Retina (tissue), 1 donor: ENCODE measurements around the gene SLC16A14.
"Not testable (repeated sequence)": the region's sequence is repeated elsewhere in the genome, so short reads cannot be mapped to it uniquely, and the experiment has no call there.

Experiments used
- DNase-seq: peaks from one replicate; pipeline ENCODE4 v3.0.0-alpha.2; 2016

SLC16A14 gene, protein sequence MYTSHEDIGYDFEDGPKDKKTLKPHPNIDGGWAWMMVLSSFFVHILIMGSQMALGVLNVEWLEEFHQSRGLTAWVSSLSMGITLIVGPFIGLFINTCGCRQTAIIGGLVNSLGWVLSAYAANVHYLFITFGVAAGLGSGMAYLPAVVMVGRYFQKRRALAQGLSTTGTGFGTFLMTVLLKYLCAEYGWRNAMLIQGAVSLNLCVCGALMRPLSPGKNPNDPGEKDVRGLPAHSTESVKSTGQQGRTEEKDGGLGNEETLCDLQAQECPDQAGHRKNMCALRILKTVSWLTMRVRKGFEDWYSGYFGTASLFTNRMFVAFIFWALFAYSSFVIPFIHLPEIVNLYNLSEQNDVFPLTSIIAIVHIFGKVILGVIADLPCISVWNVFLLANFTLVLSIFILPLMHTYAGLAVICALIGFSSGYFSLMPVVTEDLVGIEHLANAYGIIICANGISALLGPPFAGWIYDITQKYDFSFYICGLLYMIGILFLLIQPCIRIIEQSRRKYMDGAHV

DNA sequence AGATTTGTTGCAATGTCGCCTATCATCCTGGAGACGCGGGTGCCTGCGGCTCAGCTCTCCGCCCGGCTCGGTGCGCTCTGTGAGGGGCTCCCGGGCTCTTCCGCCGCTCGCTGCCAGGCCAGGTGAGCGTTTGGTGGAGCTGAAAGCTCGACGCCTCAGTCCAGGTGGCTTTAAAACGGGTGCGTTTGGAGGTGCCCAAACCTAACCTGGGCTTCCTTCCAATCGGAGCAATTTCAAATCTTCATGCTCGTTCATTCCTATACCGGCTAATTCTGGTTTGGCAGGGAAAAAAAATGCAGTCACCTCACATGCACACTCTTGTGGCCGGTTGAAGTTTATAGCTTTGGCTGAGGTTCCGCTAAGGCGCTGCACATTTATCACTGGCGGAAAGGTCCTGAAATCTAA, at the start of gene SLC16A14:
TSS of gene SLC16A14 (minus strand) at position 274 of the 405 bp plus-strand sequence. CDS start 9,572 bp downstream, outside the sequence.
- no peak for DNase-seq

- DNase-seq = no peak
Observed at GRCh38 chr2:230106771-230107170, 38.0 kb upstream of the SLC16A14 start.

- DNase-seq = not testable (repeated sequence)
Observed at GRCh38 chr2:230101967-230102366, 33.2 kb upstream of the SLC16A14 start.

- no peak for DNase-seq
Observed at GRCh38 chr2:230097841-230098240, 29.1 kb upstream of the SLC16A14 start.

GRCh38 chr2:230097424-230097823, 28.7 kb upstream of the SLC16A14 start:
- DNase-seq = no peak

GRCh38 chr2:230090967-230091366, 22.2 kb upstream of the SLC16A14 start:
- no peak for DNase-seq

GRCh38 chr2:230085201-230085600, 16.5 kb upstream of the SLC16A14 start:
- no peak for DNase-seq

DNA sequence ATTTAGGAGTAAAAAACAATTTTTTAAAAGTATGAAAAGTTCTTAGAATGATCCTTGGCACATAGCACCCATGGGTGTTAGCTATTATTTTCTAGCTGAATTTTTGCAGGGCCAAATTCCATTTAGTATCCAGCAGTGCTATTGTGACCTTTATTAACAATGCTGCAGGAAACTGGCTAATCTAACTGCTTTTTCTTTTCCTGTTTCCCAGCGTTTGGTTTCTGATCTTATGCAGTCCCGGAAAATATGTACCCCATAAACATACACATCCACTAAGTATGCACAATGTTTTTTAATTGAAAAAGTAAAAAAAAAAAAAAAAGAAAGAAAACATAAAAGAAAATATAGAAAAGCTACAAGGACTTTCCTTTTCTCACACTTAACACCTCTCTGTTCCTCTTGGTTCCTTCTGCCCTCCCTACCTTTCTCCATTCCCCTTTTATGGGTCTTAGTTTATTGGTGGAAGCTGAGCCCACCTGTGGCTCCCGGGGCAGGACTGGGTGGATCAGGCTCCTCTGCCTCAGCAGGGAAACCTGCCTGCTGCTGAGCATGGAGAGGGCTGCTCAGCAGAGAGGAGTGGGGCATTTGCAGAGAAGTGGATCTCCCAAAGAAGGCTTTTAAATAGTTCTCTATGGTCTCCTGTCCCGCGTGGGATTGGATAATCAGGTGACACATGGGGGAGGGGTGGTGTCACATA, 9.3 kb upstream of the SLC16A14 start:
- no peak for DNase-seq

DNA sequence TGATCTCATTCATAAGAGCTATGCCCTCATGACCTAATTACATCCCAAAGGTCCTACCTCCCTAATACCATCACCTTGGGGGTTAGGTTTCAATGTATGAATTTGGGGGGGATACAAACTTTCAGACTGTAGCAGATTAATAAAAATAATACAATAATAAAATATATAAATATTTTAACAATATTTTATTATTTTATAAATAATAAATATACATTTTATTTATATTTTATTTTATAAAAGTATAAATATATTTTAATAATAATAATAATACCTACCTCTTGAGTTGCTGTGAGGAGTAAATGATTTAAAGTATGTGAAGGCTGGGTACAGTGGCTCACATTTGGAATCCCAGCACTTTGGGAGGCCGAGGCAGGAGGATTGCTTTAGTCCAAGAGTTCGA, 8.1 kb upstream of the SLC16A14 start:
- DNase-seq = no peak

- DNase-seq = no peak
Observed at GRCh38 chr2:230075988-230076631, 7.4 kb upstream of the SLC16A14 start.

- no peak for DNase-seq
Observed at GRCh38 chr2:230071421-230071820, 2.7 kb upstream of the SLC16A14 start.

GRCh38 chr2:230069402-230069801, 678 bp upstream of the SLC16A14 start:
- no peak for DNase-seq

- peak; percentile 94 for DNase-seq
Observed at GRCh38 chr2:230068016-230068650, 591 bp downstream of the SLC16A14 start.

- no peak for DNase-seq
Observed at GRCh38 chr2:230060672-230061293, 7.9 kb downstream of the SLC16A14 start.

DNA sequence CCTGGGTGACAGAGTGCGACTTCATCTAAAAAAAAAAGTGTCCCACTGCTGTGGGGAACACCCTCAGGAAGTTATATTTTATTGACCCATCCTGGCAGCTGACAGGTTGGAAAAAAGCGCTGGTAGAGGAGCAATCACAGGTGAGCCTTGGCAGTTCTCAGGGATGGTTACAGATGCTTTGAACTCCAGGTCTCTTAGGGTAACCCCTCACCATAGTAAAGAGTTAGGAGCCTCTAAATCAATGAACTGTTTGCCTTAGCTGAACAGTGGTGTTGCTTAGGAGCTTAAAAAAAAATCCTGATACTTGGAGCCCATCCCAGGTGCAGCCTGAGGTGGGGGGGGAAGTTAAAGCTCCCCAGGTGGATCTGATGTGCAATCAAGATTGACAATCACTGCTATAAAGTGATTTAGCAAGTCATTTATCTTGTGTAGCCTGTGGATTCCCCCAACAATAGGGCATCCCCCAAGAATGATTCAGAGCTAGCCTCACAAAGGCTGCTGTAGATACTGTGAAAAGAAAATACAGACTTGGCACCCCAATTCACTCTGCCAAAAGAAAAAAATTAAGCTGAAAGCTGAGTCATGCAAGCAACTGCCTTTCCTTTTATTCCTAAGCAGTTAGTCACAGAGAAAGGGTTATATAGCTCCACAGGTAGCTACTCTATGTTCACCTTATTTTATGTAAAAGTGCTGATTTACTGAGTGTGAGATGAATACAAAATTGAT, 14.8 kb downstream of the SLC16A14 start:
- DNase-seq = no peak

DNA sequence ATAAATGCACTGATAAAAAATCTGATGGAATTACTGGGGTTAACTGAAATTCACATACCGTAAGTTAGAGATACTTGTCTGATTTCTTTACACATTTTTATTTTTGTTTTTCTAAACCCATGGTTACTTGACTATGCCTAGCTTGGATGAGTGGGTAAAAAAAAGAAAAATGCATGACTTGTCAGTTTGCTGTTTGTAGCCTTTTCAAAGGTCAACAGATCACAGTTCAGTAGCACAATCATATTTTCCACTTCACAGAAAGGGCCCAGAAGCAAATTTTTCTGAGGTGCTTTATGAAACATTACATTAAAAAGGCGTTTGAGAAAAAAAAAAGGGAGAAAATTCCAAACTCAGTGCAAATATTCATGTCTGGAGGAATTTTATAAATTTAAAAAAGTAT, 16.4 kb downstream of the SLC16A14 start:
- DNase-seq = no peak

DNA sequence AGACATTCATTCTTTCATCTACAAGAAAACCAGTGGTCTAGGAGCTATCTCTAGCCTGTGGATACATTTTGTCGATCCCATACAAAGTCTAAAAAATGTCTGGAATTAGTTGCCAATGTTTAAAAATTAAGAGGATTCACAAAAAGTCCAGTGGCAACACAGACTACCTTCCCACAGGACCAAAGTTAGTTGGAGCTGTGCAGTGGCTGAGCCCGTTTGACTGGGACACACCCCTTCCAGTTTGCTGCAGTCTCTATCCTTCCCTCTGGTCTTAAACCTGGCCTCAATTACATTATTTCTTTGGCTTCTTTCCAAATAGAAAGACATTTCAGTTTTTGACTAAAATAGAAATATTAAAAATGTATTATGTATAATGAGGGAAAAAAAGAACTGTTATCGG, 18.6 kb downstream of the SLC16A14 start:
- DNase-seq = no peak

DNA sequence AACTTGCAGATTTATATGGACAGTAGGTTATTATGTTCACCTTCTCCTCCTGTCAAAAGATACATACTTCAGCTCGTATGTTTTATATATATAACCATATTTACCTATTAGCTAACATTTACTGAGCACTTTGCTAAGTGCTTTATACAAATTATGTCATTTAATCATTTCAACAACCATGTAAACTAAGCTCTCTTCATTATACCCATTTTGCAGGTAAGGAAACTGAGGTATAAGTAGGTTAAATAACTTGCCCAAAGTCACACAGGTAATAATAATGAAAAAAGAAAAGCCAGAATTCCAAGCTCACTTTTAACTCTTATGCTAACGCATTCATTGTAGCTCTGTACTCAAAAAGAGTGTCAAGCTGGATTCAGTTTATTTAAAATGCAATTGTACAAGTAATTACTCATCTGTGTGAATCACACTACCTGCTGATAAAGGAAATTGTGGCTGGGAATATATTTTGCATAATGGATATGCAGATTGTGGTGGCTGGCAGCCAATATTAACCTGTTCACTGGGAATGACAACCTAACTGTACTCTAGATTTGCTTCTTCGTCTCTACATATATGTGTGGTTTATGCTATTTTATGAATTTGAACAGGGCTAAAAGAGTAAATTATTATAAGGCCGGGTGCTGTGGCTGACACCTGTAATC, 20.6 kb downstream of the SLC16A14 start:
- no peak for DNase-seq

DNA sequence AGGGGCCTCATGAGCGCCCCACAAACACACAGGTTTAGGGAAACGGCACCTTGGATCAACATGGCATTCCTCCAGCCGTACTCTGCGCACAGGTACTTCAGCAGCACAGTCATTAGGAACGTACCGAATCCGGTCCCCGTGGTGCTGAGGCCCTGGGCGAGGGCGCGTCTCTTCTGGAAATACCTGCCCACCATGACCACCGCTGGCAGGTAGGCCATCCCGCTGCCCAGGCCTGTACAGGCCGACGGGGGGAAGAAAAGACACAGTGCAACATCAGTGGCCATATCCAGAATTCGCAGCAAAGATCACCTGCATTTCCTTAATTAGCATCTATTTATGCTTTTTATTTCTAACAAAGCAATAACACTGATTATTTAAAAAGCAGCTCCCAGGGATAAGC, 22.2 kb downstream of the SLC16A14 start:
- no peak for DNase-seq

GRCh38 chr2:230043461-230043860, 25.3 kb downstream of the SLC16A14 start:
- DNase-seq = no peak

DNA sequence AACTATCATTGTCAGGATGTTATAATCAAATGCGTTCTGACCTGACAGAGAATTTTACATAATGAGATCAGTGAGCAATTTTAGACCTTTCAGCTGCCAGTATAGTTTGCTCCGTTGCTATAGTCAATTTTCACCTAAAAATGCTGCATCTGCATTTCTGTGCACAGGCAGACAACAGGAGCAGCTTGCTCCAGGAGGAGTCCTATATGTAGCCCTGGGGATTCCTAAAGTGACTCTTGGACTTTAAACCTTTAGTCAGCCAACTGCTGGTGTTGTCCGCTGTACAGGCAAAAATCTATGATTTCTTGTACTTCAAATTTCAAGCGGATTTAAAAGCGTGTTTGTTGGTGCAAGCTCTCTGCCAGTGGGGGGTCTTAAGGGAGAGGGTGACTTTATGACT, 25.7 kb downstream of the SLC16A14 start:
- no peak for DNase-seq
